BLaER1 treated with 17β-estradiol and CSF1 and Interleukin-3, amounts not matched to agents 10 nM and 100 nM (cell line): ENCODE results near the gene TRPM3.

ENCODE experiments used
- H3K27ac ChIP-seq, 11 experiments: shearing (Covaris generic); formaldehyde crosslinking; 2 replicates each; pipeline ENCODE4 v1.8.1; 2022
- H3K27me3 ChIP-seq, 11 experiments: shearing (Covaris generic); formaldehyde crosslinking; 2 replicates each; pipeline ENCODE4 v1.8.1; 2022
- H3K36me3 ChIP-seq, 11 experiments: shearing (Covaris generic); formaldehyde crosslinking; 2 replicates each; pipeline ENCODE4 v1.8.1; 2022
- H3K4me1 ChIP-seq, 10 experiments: shearing (Covaris generic); formaldehyde crosslinking; 2 replicates each; pipeline ENCODE4 v1.8.1; 2022
- H3K4me2 ChIP-seq, 11 experiments: shearing (Covaris generic); formaldehyde crosslinking; 2 replicates each; pipeline ENCODE4 v1.8.1; 2022
- H3K4me3 ChIP-seq, 10 experiments: shearing (Covaris generic); formaldehyde crosslinking; 2 replicates each; pipeline ENCODE4 v1.8.1; 2022
- H3K9ac ChIP-seq, 11 experiments: shearing (Covaris generic); formaldehyde crosslinking; 2 replicates each; pipeline ENCODE4 v1.8.1; 2022
- H3K9me3 ChIP-seq, 11 experiments: shearing (Covaris generic); formaldehyde crosslinking; replicated peaks in 1 of 11; 2 replicates each; pipeline ENCODE4 v1.8.1; 2022
- H4K20me1 ChIP-seq, 11 experiments: shearing (Covaris generic); formaldehyde crosslinking; 2 replicates each; pipeline ENCODE4 v1.8.1; 2022
- Cebpa-rat ChIP-seq, 11 experiments: shearing (Covaris generic); IDR thresholded peaks; 2 replicates each; pipeline ENCODE4 v1.8.1; 2022

The TRPM3 gene

DNA sequence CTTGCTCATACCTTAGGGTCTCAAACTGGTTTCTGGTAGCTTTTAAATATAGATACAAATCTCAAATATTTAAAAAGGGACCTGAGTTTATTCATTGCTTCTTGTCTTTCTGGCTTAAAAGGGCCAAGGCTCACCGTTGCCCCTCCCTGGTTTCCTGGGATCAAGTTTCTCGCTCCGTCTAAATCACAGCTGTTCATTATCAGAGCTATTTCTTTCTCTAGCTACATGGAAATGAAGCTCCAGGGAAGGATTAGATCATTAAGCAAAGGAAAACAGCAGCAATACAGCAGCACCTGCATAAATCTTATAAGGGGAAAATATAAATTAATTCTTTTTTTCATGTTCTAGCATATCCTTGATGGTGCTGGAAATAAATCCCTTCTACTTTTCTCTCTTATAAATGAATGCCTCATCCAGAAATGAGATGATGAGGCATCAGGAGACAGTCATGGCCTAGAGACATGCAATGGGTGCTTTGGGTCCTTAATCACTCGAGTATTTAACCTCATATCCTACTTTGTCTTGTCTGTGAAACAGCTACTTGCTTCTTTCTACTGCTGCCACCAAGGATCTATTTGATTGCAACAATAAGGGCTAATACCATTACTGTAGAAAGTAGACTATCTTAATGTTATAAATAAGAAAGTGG lies 320.1 kb downstream of the TRPM3 start:
- no peaks in the 10 kb centered on the region for H3K36me3 ChIP-seq
- H3K27ac ChIP-seq, result no peak overlapping the region
- no peak for TF ChIP-seq Cebpa-rat (IDR thresholded peaks at IDR 0.05)

DNA sequence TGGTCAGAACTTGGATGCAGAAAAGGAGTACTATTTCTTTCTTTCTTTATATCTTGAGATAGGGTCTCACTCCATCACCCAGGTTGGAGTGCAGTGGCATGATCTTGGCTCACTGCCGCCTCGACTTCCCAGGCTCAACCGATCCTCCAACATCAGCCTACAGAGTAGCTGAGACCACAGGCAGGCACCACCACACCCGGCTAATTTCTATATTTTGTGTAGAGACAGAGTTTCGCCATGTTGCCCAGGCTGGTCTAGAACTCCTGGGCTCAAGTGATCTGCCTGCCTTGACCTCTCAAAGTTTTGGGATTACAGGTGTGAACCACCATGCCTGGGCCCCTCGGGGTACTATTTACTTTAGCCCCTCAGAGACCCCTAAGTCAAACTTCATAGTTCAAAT lies 323.4 kb downstream of the TRPM3 start:
- Histone ChIP-seq H3K4me2 (no peak overlapping the region), H3K27ac (no peak overlapping the region), H4K20me1 (no peaks in the 10 kb centered on the region), H3K9ac (no peak overlapping the region), H3K4me1 (no peaks in the 10 kb centered on the region), H3K9me3 (no peaks in the 10 kb centered on the region), H3K4me3 (no peak overlapping the region), H3K27me3 (no peaks in the 10 kb centered on the region), H3K36me3 (no peaks in the 10 kb centered on the region)
- TF ChIP-seq Cebpa-rat (IDR thresholded peaks at IDR 0.05), result no peak

More for the DNA sequence above, 320.1 kb downstream of the TRPM3 start:
- Histone ChIP-seq H4K20me1 (no peaks in the 10 kb centered on the region), H3K4me2 (no peak overlapping the region), H3K4me1 (no peaks in the 10 kb centered on the region), H3K4me3 (no peak overlapping the region), H3K9ac (no peak overlapping the region), H3K9me3 (no peaks in the 10 kb centered on the region), H3K27me3 (no peaks in the 10 kb centered on the region)

DNA sequence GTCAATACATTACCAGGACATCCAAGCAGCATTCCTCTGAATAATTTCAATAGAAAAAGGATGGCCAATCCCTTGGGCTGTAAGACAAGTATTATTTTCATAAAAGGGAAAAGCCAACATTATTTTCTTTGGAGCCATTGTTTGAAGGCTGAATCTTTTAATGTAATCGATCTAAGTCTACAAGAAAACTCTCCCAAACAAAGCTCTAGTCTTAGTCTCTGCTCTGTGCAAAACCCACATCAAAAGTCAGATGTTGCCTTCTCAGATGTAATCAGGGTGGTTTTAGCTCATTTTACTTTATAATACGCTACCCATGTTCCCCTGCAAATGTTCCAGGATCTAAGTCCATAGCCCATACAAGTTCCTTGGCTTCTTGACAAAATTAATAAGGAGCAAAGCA lies 325.6 kb downstream of the TRPM3 start:
- TF ChIP-seq Cebpa-rat (IDR thresholded peaks at IDR 0.05), result no peak
- H3K9ac ChIP-seq, result no peak overlapping the region
- no peak overlapping the region for H3K27ac ChIP-seq
- H4K20me1 ChIP-seq, result no peaks in the 10 kb centered on the region
- H3K4me2 ChIP-seq, result no peak overlapping the region
- no peaks in the 10 kb centered on the region for H3K36me3 ChIP-seq
- no peaks in the 10 kb centered on the region for H3K27me3 ChIP-seq
- H3K4me1 ChIP-seq, result no peaks in the 10 kb centered on the region
- no peaks in the 10 kb centered on the region for H3K9me3 ChIP-seq
- H3K4me3 ChIP-seq, result no peak overlapping the region

DNA sequence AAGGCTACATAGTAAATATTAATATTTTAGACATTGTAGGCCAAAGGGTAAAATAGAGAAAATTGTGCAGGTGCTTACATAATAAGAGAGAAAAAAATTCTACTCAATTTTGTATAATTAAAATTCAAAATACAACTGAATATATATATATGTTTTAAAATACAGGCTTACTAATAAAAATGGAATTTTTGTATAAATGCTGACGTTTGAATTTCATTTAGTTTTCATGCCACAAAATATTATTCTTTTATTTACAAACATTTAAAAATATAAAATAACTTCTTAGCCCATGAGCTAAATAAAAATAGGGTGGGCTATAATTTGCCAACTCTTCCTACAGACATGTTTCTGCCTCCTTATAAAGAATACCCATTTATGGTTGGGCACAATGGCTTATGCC lies 328.6 kb downstream of the TRPM3 start:
- Histone ChIP-seq H3K9ac (no peak overlapping the region), H4K20me1 (no peaks in the 10 kb centered on the region), H3K4me1 (no peaks in the 10 kb centered on the region), H3K27ac (no peak overlapping the region), H3K4me3 (no peak overlapping the region), H3K9me3 (no peaks in the 10 kb centered on the region), H3K36me3 (no peaks in the 10 kb centered on the region), H3K4me2 (no peak overlapping the region), H3K27me3 (no peaks in the 10 kb centered on the region)
- TF ChIP-seq Cebpa-rat (IDR thresholded peaks at IDR 0.05), result no peak

DNA sequence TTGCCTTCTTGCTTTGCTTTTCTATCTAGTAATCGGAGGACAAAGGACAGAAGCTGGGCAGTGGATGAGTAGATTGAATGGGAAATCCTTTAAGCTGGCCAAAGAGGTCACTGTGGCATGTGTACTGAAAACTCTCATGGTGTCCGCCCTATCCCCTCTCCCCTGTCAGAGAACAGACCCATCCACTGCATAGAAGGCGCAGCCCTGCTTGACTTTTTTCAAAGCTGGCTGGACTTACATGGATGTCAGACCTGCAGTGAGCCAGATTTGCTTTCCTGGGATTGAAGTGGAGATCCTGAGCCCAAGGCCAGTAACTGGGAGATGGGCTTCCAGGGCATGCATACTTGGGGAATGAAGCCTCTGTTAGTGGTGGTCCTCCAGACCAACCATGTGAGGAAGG lies 329.5 kb downstream of the TRPM3 start:
- Histone ChIP-seq H3K27ac (no peak overlapping the region), H3K9me3 (no peaks in the 10 kb centered on the region), H3K27me3 (no peaks in the 10 kb centered on the region), H3K4me2 (no peak overlapping the region), H3K9ac (no peak overlapping the region), H3K4me3 (no peak overlapping the region), H3K36me3 (no peaks in the 10 kb centered on the region), H3K4me1 (no peaks in the 10 kb centered on the region), H4K20me1 (no peaks in the 10 kb centered on the region)
- no peak for TF ChIP-seq Cebpa-rat (IDR thresholded peaks at IDR 0.05)

DNA sequence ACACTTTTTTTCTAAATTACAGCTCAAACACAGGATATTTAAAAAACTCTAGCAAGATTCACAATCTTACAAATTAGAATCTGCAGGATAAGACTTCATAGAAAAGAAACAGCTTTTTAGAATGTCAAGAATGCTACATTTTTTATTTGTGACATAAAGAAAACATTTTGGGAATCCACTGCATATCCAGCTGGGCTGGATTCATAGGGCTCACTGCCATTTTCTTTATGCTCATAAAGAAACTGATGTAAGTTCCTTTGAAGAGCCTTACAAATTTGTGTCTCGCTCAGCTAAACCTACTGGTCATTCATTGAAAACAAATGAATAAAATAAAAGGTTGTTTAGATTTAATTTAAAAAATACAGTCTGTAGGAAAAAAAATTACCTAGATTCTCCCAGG lies 332.3 kb downstream of the TRPM3 start:
- H3K4me2 ChIP-seq, result no peak overlapping the region
- H3K4me1 ChIP-seq, result no peaks in the 10 kb centered on the region
- H3K4me3 ChIP-seq, result no peak overlapping the region
- no peaks in the 10 kb centered on the region for H3K36me3 ChIP-seq
- H3K9me3 ChIP-seq, result no peaks in the 10 kb centered on the region
- no peak for TF ChIP-seq Cebpa-rat (IDR thresholded peaks at IDR 0.05)
- no peak overlapping the region for H3K27ac ChIP-seq
- H3K27me3 ChIP-seq, result no peaks in the 10 kb centered on the region
- H3K9ac ChIP-seq, result no peak overlapping the region
- no peaks in the 10 kb centered on the region for H4K20me1 ChIP-seq

DNA sequence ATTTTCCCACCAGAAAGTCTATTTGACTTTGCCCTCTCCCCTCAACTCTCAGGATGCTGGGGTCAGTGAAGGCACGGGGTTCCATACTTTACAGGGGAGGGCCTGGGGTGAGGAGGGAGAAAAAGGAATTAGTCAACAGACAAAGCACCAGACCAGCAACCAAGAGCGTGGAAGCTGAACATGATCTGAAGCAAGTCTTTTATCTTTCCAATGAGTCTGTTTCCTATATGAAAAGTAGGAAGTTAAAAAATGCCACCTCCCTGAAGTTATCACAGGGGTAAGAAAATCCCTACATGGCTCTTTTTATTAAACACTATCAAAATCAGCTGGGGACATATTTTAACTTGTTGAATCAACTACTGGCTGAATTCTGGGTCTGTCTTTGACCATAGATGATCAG lies 337.0 kb downstream of the TRPM3 start:
- Histone ChIP-seq H3K27ac (no peak overlapping the region), H3K27me3 (no peaks in the 10 kb centered on the region), H3K4me3 (no peak overlapping the region), H4K20me1 (no peaks in the 10 kb centered on the region), H3K4me2 (no peak overlapping the region), H3K36me3 (no peaks in the 10 kb centered on the region), H3K9me3 (no peaks in the 10 kb centered on the region), H3K9ac (no peak overlapping the region), H3K4me1 (no peaks in the 10 kb centered on the region)
- no peak for TF ChIP-seq Cebpa-rat (IDR thresholded peaks at IDR 0.05)

DNA sequence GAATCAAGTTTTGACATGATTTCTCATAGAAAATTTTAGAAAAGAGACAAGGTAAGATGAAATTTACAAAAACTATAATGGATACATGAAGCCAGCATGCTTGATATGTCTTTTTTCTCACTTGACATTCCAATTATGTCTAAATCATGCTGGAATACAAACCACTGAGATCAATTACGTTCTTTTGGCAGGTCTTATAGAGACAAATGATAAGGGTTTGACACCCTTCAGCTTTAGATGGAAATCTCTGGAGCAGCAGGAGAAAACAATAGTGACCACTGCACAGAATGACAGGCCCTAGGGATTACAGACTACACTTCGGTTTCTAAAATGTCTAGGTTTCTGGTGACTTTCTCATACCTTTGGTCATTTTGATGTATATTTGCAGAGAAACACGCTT lies 342.9 kb downstream of the TRPM3 start:
- Histone ChIP-seq H3K9me3 (no peaks in the 10 kb centered on the region), H3K27me3 (no peaks in the 10 kb centered on the region), H3K4me2 (no peak overlapping the region), H3K36me3 (no peaks in the 10 kb centered on the region), H3K4me1 (no peaks in the 10 kb centered on the region), H3K27ac (no peak overlapping the region), H4K20me1 (no peaks in the 10 kb centered on the region), H3K9ac (no peak overlapping the region), H3K4me3 (no peak overlapping the region)
- no peak for TF ChIP-seq Cebpa-rat (IDR thresholded peaks at IDR 0.05)

DNA sequence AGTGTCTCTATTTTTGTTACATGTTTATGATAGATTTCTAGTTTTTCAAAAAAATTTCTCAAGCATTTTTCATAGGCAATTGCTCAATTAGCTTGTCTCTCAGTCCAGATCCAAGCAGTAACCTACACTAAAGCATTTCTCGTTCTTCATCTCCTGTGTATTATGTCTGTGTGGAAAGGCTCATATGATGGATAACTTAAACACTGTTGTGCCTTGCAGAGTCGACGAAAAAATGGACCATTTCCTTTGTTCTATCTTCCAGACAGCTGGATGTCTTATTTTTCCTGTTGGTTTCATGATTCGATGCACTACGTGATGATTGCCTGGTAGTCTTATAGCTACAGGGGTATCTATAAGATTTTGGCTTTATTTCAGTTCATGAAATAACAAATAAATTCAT lies 347.8 kb downstream of the TRPM3 start:
- Histone ChIP-seq H3K27ac (no peak overlapping the region), H3K9ac (no peak overlapping the region), H3K4me3 (no peak overlapping the region), H3K27me3 (no peaks in the 10 kb centered on the region), H3K36me3 (no peaks in the 10 kb centered on the region), H3K9me3 (no peaks in the 10 kb centered on the region), H3K4me2 (no peak overlapping the region), H4K20me1 (no peaks in the 10 kb centered on the region), H3K4me1 (no peaks in the 10 kb centered on the region)
- TF ChIP-seq Cebpa-rat (IDR thresholded peaks at IDR 0.05), result no peak

DNA sequence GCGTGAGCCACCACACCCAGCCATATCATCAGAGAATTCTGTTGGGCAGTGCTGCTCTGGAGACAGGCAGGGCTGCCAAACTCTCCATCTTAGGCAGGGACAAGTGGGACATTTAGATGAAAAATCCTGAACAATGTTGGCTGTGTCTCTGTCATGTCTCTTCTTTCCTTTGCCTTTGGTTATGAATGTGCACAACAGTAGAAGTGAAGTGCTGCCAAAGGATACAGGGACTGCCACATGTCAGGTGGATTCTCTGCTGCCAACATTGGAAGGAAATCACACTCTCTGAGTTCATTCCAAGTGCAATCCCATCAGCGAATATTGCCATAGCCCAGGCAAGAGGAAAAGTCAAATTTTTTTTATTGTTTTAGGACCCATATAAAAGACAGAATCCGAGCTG lies 348.8 kb downstream of the TRPM3 start:
- no peaks in the 10 kb centered on the region for H3K27me3 ChIP-seq
- no peak overlapping the region for H3K4me3 ChIP-seq
- no peak overlapping the region for H3K27ac ChIP-seq
- H3K9ac ChIP-seq, result no peak overlapping the region
- no peaks in the 10 kb centered on the region for H4K20me1 ChIP-seq
- no peak for TF ChIP-seq Cebpa-rat (IDR thresholded peaks at IDR 0.05)
- H3K9me3 ChIP-seq, result no peaks in the 10 kb centered on the region
- no peaks in the 10 kb centered on the region for H3K4me1 ChIP-seq
- no peak overlapping the region for H3K4me2 ChIP-seq
- no peaks in the 10 kb centered on the region for H3K36me3 ChIP-seq
